HG02763 (cell line): ENCODE measurements around the gene XPO5.
"Not testable (repeated sequence)": the region's sequence is repeated elsewhere in the genome, so short reads cannot be mapped to it uniquely, and the experiment has no call there.

Source experiments
- ATAC-seq: cut with Tn5 transposase; IDR thresholded peaks from one replicate; pipeline ENCODE4 v1.9.1; 2021; ENCODE audit warnings: mild to moderate bottlenecking, moderate library complexity; ENCODE audit not compliant: unreplicated experiment

XPO5 gene

DNA sequence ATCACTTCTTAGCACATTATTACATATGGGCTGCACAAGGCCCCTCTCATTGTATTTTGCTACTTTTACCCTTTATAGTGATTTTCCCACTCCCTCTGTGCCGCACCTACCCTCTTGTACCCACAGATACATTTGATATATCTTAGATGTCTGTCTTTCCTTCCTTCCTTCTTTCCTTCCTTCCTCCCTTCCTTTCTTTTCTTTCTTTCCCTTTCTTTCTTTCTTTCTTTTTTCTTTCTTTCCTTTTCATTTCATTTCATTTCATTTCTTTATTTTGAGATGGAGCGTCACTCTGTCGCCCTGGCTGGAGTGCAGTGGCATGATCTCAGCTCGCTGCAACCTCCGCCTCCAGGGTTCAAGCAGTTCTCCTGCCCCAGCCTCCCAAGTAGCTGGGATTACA, 12.4 kb upstream of the XPO5 start:
- no peak for ATAC-seq

DNA sequence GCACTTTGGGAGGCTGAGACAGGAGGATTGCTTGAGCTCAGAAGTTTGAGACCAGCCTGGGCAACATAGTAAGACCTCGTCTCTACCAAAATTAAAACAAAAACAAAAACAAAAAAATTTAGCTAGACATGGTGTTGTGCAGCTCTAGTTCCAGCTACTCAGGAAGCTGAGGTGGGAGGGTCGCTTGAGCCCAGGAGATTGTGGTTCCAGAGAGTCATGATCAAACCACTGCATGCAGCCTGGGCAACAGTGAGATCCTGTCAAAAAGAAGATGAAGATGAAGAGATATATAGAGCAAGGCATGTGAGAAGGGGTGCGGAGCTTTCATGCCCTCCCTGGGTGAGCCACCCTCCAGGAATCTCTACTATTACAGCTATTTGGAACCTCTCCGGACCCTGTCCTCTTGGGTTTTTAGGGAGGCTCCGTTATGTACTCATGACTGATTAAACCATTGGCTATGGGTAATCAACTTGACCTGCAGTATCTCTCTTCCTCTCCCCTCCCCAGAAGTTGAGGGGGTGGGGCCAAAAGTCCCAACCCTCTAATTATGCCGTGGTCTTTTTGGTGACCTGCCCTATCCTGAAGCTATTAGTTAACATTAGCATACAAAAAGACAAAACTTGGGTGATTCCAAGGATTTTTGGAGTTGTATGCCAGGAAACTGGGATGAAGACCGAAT, 9.2 kb upstream of the XPO5 start:
- ATAC-seq, result no peak

- ATAC-seq, result no peak
Measured at GRCh38 chr6:43582911-43583310, 7.1 kb upstream of the XPO5 start.

- ATAC-seq, result no peak
Measured at GRCh38 chr6:43579171-43579570, 3.3 kb upstream of the XPO5 start.

DNA sequence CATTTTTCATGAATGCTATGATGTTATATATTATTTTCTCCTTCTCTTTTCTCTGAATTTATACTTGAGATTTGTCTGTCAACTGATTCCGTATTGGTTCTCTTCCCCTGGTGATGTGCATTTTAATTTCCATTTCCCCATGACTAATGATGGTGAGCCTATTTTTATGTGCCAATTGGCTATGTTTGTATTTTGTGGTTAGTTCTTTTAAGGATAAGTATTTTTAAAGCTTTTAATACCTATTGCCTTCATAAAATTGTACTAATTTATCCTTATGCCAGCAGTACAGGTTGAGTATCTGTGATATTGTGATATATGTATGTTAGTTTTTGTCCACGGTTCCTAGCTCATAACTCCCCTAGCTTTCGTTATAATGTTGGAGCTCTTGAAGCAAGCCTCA, 2.9 kb upstream of the XPO5 start:
- ATAC-seq, result no peak

- peak; percentile 25 for ATAC-seq
Measured at GRCh38 chr6:43575105-43575771, 600 bp downstream of the XPO5 start.

DNA sequence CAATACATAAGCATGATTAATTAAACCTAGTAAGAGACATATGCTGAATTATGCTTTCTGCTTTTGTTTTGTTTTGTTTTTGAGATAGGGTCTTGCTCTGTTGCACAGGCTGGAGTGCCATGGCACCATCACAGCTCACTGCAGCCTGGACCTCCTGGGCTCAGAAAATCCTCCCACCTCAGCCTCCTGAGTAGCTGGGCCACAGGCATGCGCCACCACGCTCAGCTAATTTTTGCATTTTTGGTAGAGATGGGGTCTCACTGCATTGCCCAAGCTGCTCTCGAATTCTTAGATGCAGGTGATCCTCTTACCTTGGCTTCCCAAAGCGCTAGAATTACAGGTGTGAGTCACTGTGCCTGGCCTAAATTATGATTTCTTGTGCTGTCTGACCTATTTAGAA, 3.8 kb downstream of the XPO5 start:
- no peak for ATAC-seq

DNA sequence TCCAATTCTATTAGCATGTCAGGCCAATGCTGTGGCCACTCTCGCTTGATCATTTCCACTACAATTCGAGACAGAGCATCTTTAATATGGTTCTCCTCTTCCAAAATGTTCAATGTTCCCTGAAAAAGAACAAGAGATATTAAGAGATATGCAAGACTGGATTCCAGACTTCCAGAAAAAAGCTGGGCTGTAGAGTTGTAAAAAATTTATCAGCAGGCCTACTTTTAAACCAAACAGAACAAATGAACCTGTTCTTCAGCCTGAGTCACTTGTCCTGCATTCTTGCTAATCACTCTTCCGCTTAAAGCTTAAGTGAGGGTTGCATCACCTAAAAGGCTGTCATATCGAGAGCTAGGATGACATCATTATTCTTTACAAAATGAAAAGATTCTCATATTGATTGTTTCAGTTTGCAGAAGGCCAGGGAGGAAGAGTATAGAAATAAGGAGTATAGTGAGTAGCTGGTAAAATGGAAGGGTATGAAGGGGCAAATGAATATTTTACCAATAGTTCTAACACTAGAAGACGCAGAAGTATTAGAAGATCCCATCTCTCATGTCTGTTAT, 4.9 kb downstream of the XPO5 start:
- ATAC-seq, result no peak

GRCh38 chr6:43559328-43559727, 16.5 kb downstream of the XPO5 start:
- ATAC-seq, result no peak

- ATAC-seq, result not testable (repeated sequence)
Measured at GRCh38 chr6:43557620-43558019, 18.2 kb downstream of the XPO5 start.

GRCh38 chr6:43547222-43547621, 28.6 kb downstream of the XPO5 start:
- ATAC-seq, result no peak

DNA sequence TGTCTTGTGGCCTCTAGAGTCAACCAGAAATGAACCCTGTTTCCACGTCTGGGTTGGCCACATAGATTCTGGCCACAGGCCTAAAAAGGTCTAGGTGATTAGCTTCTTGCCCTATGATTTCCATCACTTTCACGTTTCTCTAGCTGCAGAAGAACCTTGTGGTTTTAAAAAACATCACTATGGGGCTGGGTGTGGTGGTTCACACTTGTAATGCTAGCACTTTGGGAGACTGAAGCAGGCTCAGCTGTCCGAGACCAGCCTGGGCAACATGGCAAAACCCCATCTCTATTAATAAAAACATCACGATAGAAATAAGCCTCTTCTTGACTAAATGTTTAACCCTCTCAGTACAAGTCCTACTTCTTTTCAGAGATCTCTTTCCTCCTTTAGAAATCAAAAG, 31.4 kb downstream of the XPO5 start:
- no peak for ATAC-seq

GRCh38 chr6:43541774-43542471, 33.9 kb downstream of the XPO5 start:
- no peak for ATAC-seq

DNA sequence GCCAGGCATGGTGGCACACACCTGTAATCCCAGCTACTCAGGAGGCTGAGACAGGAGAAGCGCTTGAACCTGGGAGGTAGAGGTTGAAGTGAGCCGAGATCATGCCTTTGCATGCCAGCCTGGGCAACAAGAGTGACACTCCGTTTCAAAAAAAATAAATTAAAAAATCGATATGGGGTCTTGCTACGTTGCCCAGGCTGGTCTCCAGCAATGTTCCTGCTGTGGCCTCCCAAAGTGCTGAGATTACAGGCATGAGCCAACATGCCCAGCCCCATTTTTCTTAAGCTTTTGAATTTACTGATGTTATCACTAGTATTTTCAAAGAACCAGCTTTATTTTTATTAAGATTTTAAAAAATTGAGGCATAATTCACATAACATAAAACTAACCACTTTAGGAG, 35.3 kb downstream of the XPO5 start:
- ATAC-seq, result no peak

DNA sequence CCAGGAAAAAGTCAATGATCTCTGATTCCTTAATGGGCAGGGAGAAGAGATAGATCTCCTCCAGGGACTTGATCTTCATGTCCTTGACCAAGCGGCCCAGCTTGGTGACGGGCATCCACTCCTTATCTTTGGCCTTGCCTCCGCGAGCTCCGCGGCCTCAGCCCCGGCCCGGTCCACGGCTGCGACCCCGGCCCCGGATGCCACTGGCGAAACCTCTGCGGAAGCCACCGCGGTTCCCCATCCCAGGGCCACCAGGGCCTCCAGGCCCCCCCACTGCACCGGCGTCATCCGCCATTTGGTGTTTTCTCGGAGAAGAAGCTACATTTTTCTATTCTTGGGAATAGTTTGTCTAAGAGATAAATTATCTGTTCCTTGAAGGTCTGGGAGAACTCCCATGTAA, 36.4 kb downstream of the XPO5 start:
- ATAC-seq, result not testable (repeated sequence)

GRCh38 chr6:43538986-43539385, 36.9 kb downstream of the XPO5 start:
- ATAC-seq, result not testable (repeated sequence)

DNA sequence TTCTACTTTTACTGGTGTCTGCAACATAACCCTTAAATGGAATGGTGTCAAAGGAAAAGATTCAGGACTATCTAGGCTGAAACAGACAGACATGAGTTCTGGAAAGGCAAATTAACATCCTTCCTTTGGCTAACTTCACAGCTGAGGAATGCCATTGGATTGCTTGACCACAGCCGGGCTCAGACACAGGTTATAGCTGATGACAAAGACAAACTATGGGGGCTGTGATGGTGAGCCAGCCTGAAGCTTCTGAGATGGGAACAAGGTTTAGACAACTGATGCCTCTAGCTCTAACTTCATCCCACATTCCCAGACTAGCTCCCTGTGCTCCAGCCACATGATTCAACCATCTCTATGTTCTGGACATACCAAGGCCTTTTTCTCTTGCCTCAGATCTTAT, 43.6 kb downstream of the XPO5 start:
- no peak for ATAC-seq

GRCh38 chr6:43524483-43524961, 51.3 kb downstream of the XPO5 start:
- ATAC-seq, result no peak

DNA sequence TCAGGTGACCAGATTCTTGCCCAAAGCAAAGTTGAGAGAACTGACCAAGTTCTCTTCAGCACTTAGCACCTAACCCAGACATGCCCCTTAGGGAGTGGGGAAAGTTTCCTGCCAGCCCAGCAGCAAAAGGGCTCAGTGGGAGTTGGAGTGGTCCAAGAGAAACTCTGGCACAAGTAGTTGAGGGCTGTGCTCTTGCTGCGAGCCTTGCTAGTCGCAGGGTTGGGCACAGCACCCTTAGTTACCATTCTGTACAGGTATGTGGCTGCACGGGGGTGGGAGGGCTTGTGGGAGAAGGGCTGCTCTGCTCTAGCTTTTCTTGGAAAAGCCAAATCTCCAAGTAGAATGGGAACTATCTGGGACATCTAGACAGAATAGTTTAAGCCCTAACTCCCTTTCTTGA, 52.6 kb downstream of the XPO5 start:
- ATAC-seq, result no peak

- no peak for ATAC-seq
Measured at GRCh38 chr6:43522547-43523261, 53.1 kb downstream of the XPO5 start.

GRCh38 chr6:43521836-43522235, 54.0 kb downstream of the XPO5 start:
- ATAC-seq, result no peak
